Ascending aorta (tissue), 2 donors: ENCODE data around the gene PCSK2. TPM values are rescaled to one million over a fixed set of nuclear protein-coding genes. Genes with fewer than 3 reads are reported as not detected.

Experiments used
- DNase-seq, 2 donors: peaks; one replicate each; pipeline ENCODE4 v3.0.0-alpha.2; 2019; ENCODE audit warnings: low spot score in 2 of 2
- H3K27ac ChIP-seq, 2 donors: fragments of 200-600 bp; sonication (generic); one replicate each; pipeline ENCODE4 v1.5.1; 2016 to 2017; ENCODE audit warnings: mild to moderate bottlenecking in 1 of 2
- H3K27me3 ChIP-seq: fragments of 200-600 bp; sonication (generic); one replicate; pipeline ENCODE4 v1.5.1; 2017
- H3K36me3 ChIP-seq, 2 donors: fragments of 200-600 bp; sonication (generic); one replicate each; pipeline ENCODE4 v1.5.1; 2016
- H3K4me1 ChIP-seq, 2 donors: fragments of 200-600 bp; sonication (generic); one replicate each; pipeline ENCODE4 v1.5.1; 2016 to 2017; ENCODE audit warnings: mild to moderate bottlenecking in 1 of 2
- H3K4me3 ChIP-seq, 2 donors: fragments of 200-600 bp; sonication (generic); one replicate each; pipeline ENCODE4 v1.5.1; 2016 to 2017; ENCODE audit warnings: mild to moderate bottlenecking in 1 of 2
- H3K9me3 ChIP-seq, 2 donors: fragments of 200-600 bp; sonication (generic); one replicate each; pipeline ENCODE4 v1.5.1; 2016
- CTCF ChIP-seq, 3 experiments: fragments of 200-600 bp in 2 of 3; fragments of 450-650 bp in 1 of 3; sonication (generic) in 2 of 3; IDR thresholded peaks; one replicate each; pipeline ENCODE4 v1.5.1; 2016 to 2019; ENCODE audit warnings: antibody characterized with exemption in 3 of 3, mild to moderate bottlenecking in 1 of 3, moderate library complexity in 1 of 3
- intact Hi-C: fragments of 100-400 bp; cut with DNase I; formaldehyde crosslinking; loops from one replicate; pipeline ENCODE4 v1.15.1; 2023
- total RNA-seq: library from RNA; depleted of rRNA; stranded (reverse); fragments of >200 nt; gene quantifications from one replicate; pipeline ENCODE4 v1.1.0, GENCODE V29; 2016

The PCSK2 gene
- total RNA-seq, 1 donor from 2014 or later, result not detected

DNA sequence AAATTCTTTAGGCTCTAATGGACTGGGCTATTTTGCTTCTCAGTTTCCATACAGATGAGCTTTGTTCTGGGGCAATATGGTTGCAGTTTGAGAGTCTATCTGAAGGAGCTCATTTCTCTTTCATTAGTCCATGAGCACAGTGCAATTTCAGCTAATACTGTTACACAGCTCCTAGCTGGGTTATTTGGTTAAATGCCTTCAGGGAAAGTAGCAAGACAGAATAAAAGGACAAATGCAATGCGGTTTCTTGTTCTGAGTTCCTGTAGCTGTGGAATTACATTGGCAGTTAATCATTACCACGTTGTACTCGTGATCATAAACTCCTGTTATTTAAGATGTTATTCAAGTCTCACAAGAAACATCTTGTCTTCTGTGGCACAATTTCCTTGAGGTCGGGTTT lies 176.6 kb downstream of the PCSK2 start:
- Histone ChIP-seq H3K9me3 (no peaks in the 10 kb centered on the region), H3K4me1 (no peaks in the 10 kb centered on the region), H3K27me3 (no peaks in the 10 kb centered on the region), H3K27ac (no peak overlapping the region), H3K4me3 (no peak overlapping the region), H3K36me3 (no peaks in the 10 kb centered on the region)
- intact Hi-C loops, result no loop called here
- TF ChIP-seq CTCF (IDR thresholded peaks at IDR 0.05), result no peak
- DNase-seq, result no peak

GRCh38 chr20:17406051-17406590 lies 179.3 kb downstream of the PCSK2 start:
- Histone ChIP-seq H3K27ac (no peak overlapping the region), H3K4me1 (no peaks in the 10 kb centered on the region), H3K4me3 (no peak overlapping the region), H3K9me3 (no peaks in the 10 kb centered on the region), H3K27me3 (no peaks in the 10 kb centered on the region), H3K36me3 (no peaks in the 10 kb centered on the region)
- DNase-seq, result no peak
- TF ChIP-seq CTCF (IDR thresholded peaks at IDR 0.05), result no peak
- intact Hi-C loops, result no loop called here

GRCh38 chr20:17407550-17407949 lies 180.7 kb downstream of the PCSK2 start:
- Histone ChIP-seq H3K27ac (no peak overlapping the region), H3K9me3 (no peaks in the 10 kb centered on the region), H3K4me3 (no peak overlapping the region), H3K36me3 (no peaks in the 10 kb centered on the region), H3K4me1 (no peaks in the 10 kb centered on the region), H3K27me3 (no peaks in the 10 kb centered on the region)
- intact Hi-C loops, result no loop called here
- no peak for TF ChIP-seq CTCF (IDR thresholded peaks at IDR 0.05)
- no peak for DNase-seq

GRCh38 chr20:17417225-17417624 lies 190.4 kb downstream of the PCSK2 start:
- peaks cover 0 to 4% of the 10 kb centered on the region in 2 donors for H3K9me3 ChIP-seq
- no peak overlapping the region for H3K4me3 ChIP-seq
- no peaks in the 10 kb centered on the region for H3K27me3 ChIP-seq
- DNase-seq, result no peak
- no peaks in the 10 kb centered on the region for H3K36me3 ChIP-seq
- H3K27ac ChIP-seq, result no peak overlapping the region
- no peaks in the 10 kb centered on the region for H3K4me1 ChIP-seq
- intact Hi-C loops, result no loop called here
- no peak for TF ChIP-seq CTCF (IDR thresholded peaks at IDR 0.05)

GRCh38 chr20:17418737-17419136 lies 191.9 kb downstream of the PCSK2 start:
- H3K9me3 ChIP-seq, result peaks cover 0 to 4% of the 10 kb centered on the region in 2 donors
- no peak for TF ChIP-seq CTCF (IDR thresholded peaks at IDR 0.05)
- H3K27ac ChIP-seq, result no peak overlapping the region

More at GRCh38 chr20:17418737-17419136, 191.9 kb downstream of the PCSK2 start:
- Histone ChIP-seq H3K4me1 (no peaks in the 10 kb centered on the region), H3K36me3 (no peaks in the 10 kb centered on the region), H3K4me3 (no peak overlapping the region), H3K27me3 (no peaks in the 10 kb centered on the region)
- DNase-seq, result no peak
- intact Hi-C loops, result no loop called here
